Activated CD4-positive, alpha-beta memory T cell treated with anti-CD3 and anti-CD28 coated beads, Interleukin-2, amount 10 ng/mL, durations not matched to agents 7 days and 5 days (primary cell): Measurements from ENCODE around the gene MFSD1. TPM values are rescaled to one million over a fixed set of nuclear protein-coding genes. Genes with fewer than 3 reads are reported as not detected.

Source experiments
- CTCF ChIA-PET: fragments of 350-600 bp; sonication (Branson Sonifier 250); formaldehyde crosslinking; loops from one replicate; lab custom pipeline; 2021; ENCODE audit warnings: antibody characterized with exemption, inconsistent platforms; lab: Charles Lee
- POLR2A ChIA-PET: fragments of 350-600 bp; sonication (Branson Sonifier 250); formaldehyde crosslinking; loops from one replicate; lab custom pipeline; 2021; ENCODE audit warnings: antibody characterized with exemption; lab: Charles Lee
- DNase-seq: peaks from one replicate; pipeline ENCODE4 v3.0.0-alpha.2; 2020
- H3K27ac Mint-ChIP-seq: one replicate; pipeline ENCODE4 v1.8.0; 2021; ENCODE audit warnings: mild to moderate bottlenecking, mixed read lengths
- H3K27me3 Mint-ChIP-seq: one replicate; pipeline ENCODE4 v1.8.0; 2021; ENCODE audit warnings: mixed read lengths
- H3K36me3 Mint-ChIP-seq: one replicate; pipeline ENCODE4 v1.8.0; 2021; ENCODE audit warnings: low read depth, mixed read lengths
- H3K4me1 Mint-ChIP-seq: one replicate; pipeline ENCODE4 v1.8.0; 2021; ENCODE audit warnings: mixed read lengths
- H3K4me3 Mint-ChIP-seq: one replicate; pipeline ENCODE4 v1.8.0; 2021; ENCODE audit warnings: mild to moderate bottlenecking, mixed read lengths
- H3K9me3 Mint-ChIP-seq: one replicate; pipeline ENCODE4 v1.8.0; 2021; ENCODE audit warnings: mixed read lengths
- total RNA-seq, 2 experiments: library from RNA; stranded (reverse); gene quantifications; one replicate each; pipeline ENCODE4 v1.2.3, GENCODE V29; 2021

Gene MFSD1
- total RNA-seq, 2 experiments from 2014 or later = 26.9 to 27.4 TPM

GRCh38 chr3:158864492-158864891, 62.6 kb downstream of the MFSD1 start:
- no peaks in the 10 kb centered on the region for H3K9me3 Mint-ChIP-seq
- H3K4me1 Mint-ChIP-seq = no peaks in the 10 kb centered on the region
- ChIA-PET CTCF (interaction anchor here (1.2 kb wide), 1 partner anchor 18 kb away, joined by 3 read pairs; no protein-coding TSS in a partner anchor), POLR2A (no interaction called here)
- no peak overlapping the region for H3K27ac Mint-ChIP-seq
- H3K4me3 Mint-ChIP-seq = no peak overlapping the region
- H3K36me3 Mint-ChIP-seq = no peaks in the 10 kb centered on the region
- DNase-seq = no peak
- no peaks in the 10 kb centered on the region for H3K27me3 Mint-ChIP-seq

GRCh38 chr3:158875700-158876099, 73.8 kb downstream of the MFSD1 start:
- H3K9me3 Mint-ChIP-seq = no peaks in the 10 kb centered on the region
- CTCF ChIA-PET = no interaction called here

More at GRCh38 chr3:158875700-158876099, 73.8 kb downstream of the MFSD1 start:
- H3K4me1 Mint-ChIP-seq = no peaks in the 10 kb centered on the region
- POLR2A ChIA-PET = no interaction called here
- no peak overlapping the region for H3K27ac Mint-ChIP-seq
- no peak for DNase-seq
- H3K36me3 Mint-ChIP-seq = no peaks in the 10 kb centered on the region
- H3K27me3 Mint-ChIP-seq = no peaks in the 10 kb centered on the region
- H3K4me3 Mint-ChIP-seq = no peak overlapping the region

Other genes starting within 250 kb of the MFSD1 start
- 1 to 10 TPM; 1.0 to 1.5 TPM for gene MLF1, start 230.9 kb upstream of the MFSD1 start, total RNA-seq
- 10 to 100 TPM; 32.4 TPM for gene GFM1, start 157.5 kb upstream of the MFSD1 start, total RNA-seq
- 10 to 100 TPM; 10.3 to 11.9 TPM for gene LXN, start 129.4 kb upstream of the MFSD1 start, total RNA-seq
- not detected for gene RARRES1, start 69.6 kb upstream of the MFSD1 start, total RNA-seq